Measurements from ENCODE around the gene HS3ST3A1.
"Not testable (repeated sequence)": the region's sequence is repeated elsewhere in the genome, so short reads cannot be mapped to it uniquely, and the experiment has no call there.

HS3ST3A1 gene

GRCh38 chr17:13496553-13497056 is 105.1 kb downstream of the HS3ST3A1 start:
- H4K91ac ChIP-seq (ENCODE audit: low read length); H3K27me3 ChIP-seq (ENCODE audit: control insufficient read depth in 1 of 2, insufficient read depth in 1 of 2, low read length in 2 of 2); H3K18ac ChIP-seq (ENCODE audit: low read depth in 1 of 2, low read length in 2 of 2); DNase-seq; H3K4me3 ChIP-seq (ENCODE audit: insufficient read depth in 1 of 2, low read depth in 1 of 2, low read length in 2 of 2); H3K23ac ChIP-seq (ENCODE audit: low read length in 2 of 2); H3K4me1 ChIP-seq (ENCODE audit: control insufficient read depth, insufficient read depth, low read depth, low read length); H4K8ac ChIP-seq (ENCODE audit: low read length); H3K9ac ChIP-seq (ENCODE audit: low read length); H3K14ac ChIP-seq (ENCODE audit: low read length in 2 of 2); H2BK120ac ChIP-seq (ENCODE audit: low read depth, low read length); H2BK15ac ChIP-seq (ENCODE audit: low read depth, poor library complexity, severe bottlenecking); H3K4me2 ChIP-seq (ENCODE audit: low read length, poor library complexity, severe bottlenecking); H2AFZ ChIP-seq (ENCODE audit: low read depth, low read length); H3K27ac ChIP-seq (ENCODE audit: low read length, poor library complexity, severe bottlenecking); H2BK12ac ChIP-seq (ENCODE audit: low read length in 2 of 2); H2AK5ac ChIP-seq (ENCODE audit: low read length, severe bottlenecking); H2BK5ac ChIP-seq (ENCODE audit: low read depth, low read length, poor library complexity, severe bottlenecking); H3K9me3 ChIP-seq (ENCODE audit: control insufficient read depth, low read length); H3K4ac ChIP-seq (ENCODE audit: low read depth in 1 of 2, low read length in 2 of 2); H3K79me1 ChIP-seq (replicated peaks; ENCODE audit: low read length, poor library complexity, severe bottlenecking): not testable (repeated sequence)
- 97% methylated on average over 17 of the region's 35 CpGs for WGBS
- H3K36me3 ChIP-seq (ENCODE audit: control insufficient read depth in 1 of 2, insufficient read depth in 2 of 2, low read depth in 1 of 2, low read length in 2 of 2), result peaks cover 0 to 35% of the 10 kb centered on the region in 2 experiments

- H3K9me3 ChIP-seq (ENCODE audit: control insufficient read depth, low read length), result no peaks in the 10 kb centered on the region
- no peak overlapping the region for H2BK15ac ChIP-seq (ENCODE audit: low read depth, poor library complexity, severe bottlenecking)
- H3K4me2 ChIP-seq (ENCODE audit: low read length, poor library complexity, severe bottlenecking), result no peak overlapping the region
- no peak overlapping the region for H3K4ac ChIP-seq (ENCODE audit: low read depth in 1 of 2, low read length in 2 of 2)
- no peak overlapping the region for H3K27ac ChIP-seq (ENCODE audit: low read length, poor library complexity, severe bottlenecking)
- no peak overlapping the region for H3K14ac ChIP-seq (ENCODE audit: low read length in 2 of 2)
- H3K4me3 ChIP-seq (ENCODE audit: insufficient read depth in 1 of 2, low read depth in 1 of 2, low read length in 2 of 2), result no peak overlapping the region
- no peaks in the 10 kb centered on the region for H3K4me1 ChIP-seq (ENCODE audit: control insufficient read depth, insufficient read depth, low read depth, low read length)
- H3K23ac ChIP-seq (ENCODE audit: low read length in 2 of 2), result no peak overlapping the region
- no peak overlapping the region for H4K8ac ChIP-seq (ENCODE audit: low read length)
- no peak overlapping the region for H3K18ac ChIP-seq (ENCODE audit: low read depth in 1 of 2, low read length in 2 of 2)
- H2BK5ac ChIP-seq (ENCODE audit: low read depth, low read length, poor library complexity, severe bottlenecking), result no peak overlapping the region
- H3K79me1 ChIP-seq (replicated peaks; ENCODE audit: low read length, poor library complexity, severe bottlenecking), result no peaks in the 10 kb centered on the region
- no peak overlapping the region for H2BK12ac ChIP-seq (ENCODE audit: low read length in 2 of 2)
- H4K91ac ChIP-seq (ENCODE audit: low read length), result no peak overlapping the region
- WGBS, result 92% methylated on average over 2 of the region's 2 CpGs
- H2AFZ ChIP-seq (ENCODE audit: low read depth, low read length), result no peak overlapping the region
- H3K36me3 ChIP-seq (ENCODE audit: control insufficient read depth in 1 of 2, insufficient read depth in 2 of 2, low read depth in 1 of 2, low read length in 2 of 2), result peaks cover 0 to 34% of the 10 kb centered on the region in 2 experiments
- no peak overlapping the region for H2BK120ac ChIP-seq (ENCODE audit: low read depth, low read length)
- no peak overlapping the region for H2AK5ac ChIP-seq (ENCODE audit: low read length, severe bottlenecking)
- no peaks in the 10 kb centered on the region for H3K27me3 ChIP-seq (ENCODE audit: control insufficient read depth in 1 of 2, insufficient read depth in 1 of 2, low read length in 2 of 2)
- no peak for DNase-seq
- no peak overlapping the region for H3K9ac ChIP-seq (ENCODE audit: low read length)
Observed at GRCh38 chr17:13495423-13495822, 106.3 kb downstream of the HS3ST3A1 start.

- H3K14ac ChIP-seq (ENCODE audit: low read length in 2 of 2), result no peak overlapping the region
- no peaks in the 10 kb centered on the region for H3K27me3 ChIP-seq (ENCODE audit: control insufficient read depth in 1 of 2, insufficient read depth in 1 of 2, low read length in 2 of 2)
- H3K36me3 ChIP-seq (ENCODE audit: control insufficient read depth in 1 of 2, insufficient read depth in 2 of 2, low read depth in 1 of 2, low read length in 2 of 2), result peaks cover 0 to 31% of the 10 kb centered on the region in 2 experiments
- H4K8ac ChIP-seq (ENCODE audit: low read length), result no peak overlapping the region
- no peak overlapping the region for H2BK12ac ChIP-seq (ENCODE audit: low read length in 2 of 2)
- H2BK120ac ChIP-seq (ENCODE audit: low read depth, low read length), result no peak overlapping the region
- no peak overlapping the region for H2BK15ac ChIP-seq (ENCODE audit: low read depth, poor library complexity, severe bottlenecking)
- no peaks in the 10 kb centered on the region for H3K9me3 ChIP-seq (ENCODE audit: control insufficient read depth, low read length)
- no peaks in the 10 kb centered on the region for H3K79me1 ChIP-seq (replicated peaks; ENCODE audit: low read length, poor library complexity, severe bottlenecking)
- no peak overlapping the region for H4K91ac ChIP-seq (ENCODE audit: low read length)
- no peak overlapping the region for H3K18ac ChIP-seq (ENCODE audit: low read depth in 1 of 2, low read length in 2 of 2)
- H3K4me1 ChIP-seq (ENCODE audit: control insufficient read depth, insufficient read depth, low read depth, low read length), result no peaks in the 10 kb centered on the region
- DNase-seq, result no peak
- H2AK5ac ChIP-seq (ENCODE audit: low read length, severe bottlenecking), result no peak overlapping the region
- H3K4ac ChIP-seq (ENCODE audit: low read depth in 1 of 2, low read length in 2 of 2), result no peak overlapping the region
- no peak overlapping the region for H3K4me3 ChIP-seq (ENCODE audit: insufficient read depth in 1 of 2, low read depth in 1 of 2, low read length in 2 of 2)
- H2BK5ac ChIP-seq (ENCODE audit: low read depth, low read length, poor library complexity, severe bottlenecking), result no peak overlapping the region
- no peak overlapping the region for H3K27ac ChIP-seq (ENCODE audit: low read length, poor library complexity, severe bottlenecking)
- H3K9ac ChIP-seq (ENCODE audit: low read length), result no peak overlapping the region
- H3K4me2 ChIP-seq (ENCODE audit: low read length, poor library complexity, severe bottlenecking), result no peak overlapping the region
- WGBS, result 77% methylated on average over 4 of the region's 4 CpGs
- H3K23ac ChIP-seq (ENCODE audit: low read length in 2 of 2), result no peak overlapping the region
- no peak overlapping the region for H2AFZ ChIP-seq (ENCODE audit: low read depth, low read length)
Observed at GRCh38 chr17:13492737-13493122, 109.0 kb downstream of the HS3ST3A1 start.

- Histone ChIP-seq H3K4me3 (ENCODE audit: insufficient read depth in 1 of 2, low read depth in 1 of 2, low read length in 2 of 2) (no peak overlapping the region), H2BK15ac (ENCODE audit: low read depth, poor library complexity, severe bottlenecking) (no peak overlapping the region), H3K14ac (ENCODE audit: low read length in 2 of 2) (no peak overlapping the region), H2BK5ac (ENCODE audit: low read depth, low read length, poor library complexity, severe bottlenecking) (no peak overlapping the region), H2AK5ac (ENCODE audit: low read length, severe bottlenecking) (no peak overlapping the region), H3K18ac (ENCODE audit: low read depth in 1 of 2, low read length in 2 of 2) (no peak overlapping the region), H3K79me1 (replicated peaks; ENCODE audit: low read length, poor library complexity, severe bottlenecking) (no peaks in the 10 kb centered on the region), H4K91ac (ENCODE audit: low read length) (no peak overlapping the region), H3K23ac (ENCODE audit: low read length in 2 of 2) (no peak overlapping the region), H2BK12ac (ENCODE audit: low read length in 2 of 2) (no peak overlapping the region), H3K9me3 (ENCODE audit: control insufficient read depth, low read length) (no peaks in the 10 kb centered on the region), H3K4me1 (ENCODE audit: control insufficient read depth, insufficient read depth, low read depth, low read length) (no peaks in the 10 kb centered on the region), H3K4me2 (ENCODE audit: low read length, poor library complexity, severe bottlenecking) (no peak overlapping the region), H3K36me3 (ENCODE audit: control insufficient read depth in 1 of 2, insufficient read depth in 2 of 2, low read depth in 1 of 2, low read length in 2 of 2) (peaks cover 0 to 31% of the 10 kb centered on the region in 2 experiments), H2BK120ac (ENCODE audit: low read depth, low read length) (no peak overlapping the region), H3K4ac (ENCODE audit: low read depth in 1 of 2, low read length in 2 of 2) (no peak overlapping the region), H4K8ac (ENCODE audit: low read length) (no peak overlapping the region), H3K27me3 (ENCODE audit: control insufficient read depth in 1 of 2, insufficient read depth in 1 of 2, low read length in 2 of 2) (no peaks in the 10 kb centered on the region), H3K27ac (ENCODE audit: low read length, poor library complexity, severe bottlenecking) (no peak overlapping the region), H2AFZ (ENCODE audit: low read depth, low read length) (no peak overlapping the region), H3K9ac (ENCODE audit: low read length) (no peak overlapping the region)
- WGBS, result 91% methylated on average over 5 of the region's 7 CpGs
- DNase-seq, result no peak
Observed at GRCh38 chr17:13491916-13492736, 109.6 kb downstream of the HS3ST3A1 start.
